Neuronal stem cell (in vitro differentiated cells): ENCODE measurements around the gene ZNF280A.
"Not testable (repeated sequence)": the region's sequence is repeated elsewhere in the genome, so short reads cannot be mapped to it uniquely, and the experiment has no call there.

Experiments used
- DNase-seq: peaks from one replicate; pipeline ENCODE4 v3.0.0-alpha.2; 2013; ENCODE audit warnings: low spot score
- H2AFZ ChIP-seq: one replicate; pipeline ENCODE4 v1.6.1; 2013; ENCODE audit warnings: mild to moderate bottlenecking, low read length, inconsistent platforms
- H2AK5ac ChIP-seq: 2 replicates; pipeline ENCODE4 v1.6.1; 2013; ENCODE audit warnings: low read depth, mild to moderate bottlenecking, inconsistent platforms, low read length, moderate library complexity, mixed read lengths
- H2BK120ac ChIP-seq: 2 replicates; pipeline ENCODE4 v1.6.1; 2013; ENCODE audit warnings: low read depth, mild to moderate bottlenecking, inconsistent platforms, low read length, moderate library complexity, mixed read lengths
- H2BK12ac ChIP-seq: one replicate; pipeline ENCODE4 v1.6.1; 2013; ENCODE audit warnings: low read length, inconsistent platforms
- H2BK15ac ChIP-seq: 2 replicates; pipeline ENCODE4 v1.6.1; 2013; ENCODE audit warnings: mild to moderate bottlenecking, low read length, inconsistent platforms, mixed read lengths
- H2BK5ac ChIP-seq: one replicate; pipeline ENCODE4 v1.6.1; 2013; ENCODE audit warnings: inconsistent platforms, mild to moderate bottlenecking, low read length, moderate library complexity
- H3K14ac ChIP-seq: one replicate; pipeline ENCODE4 v1.6.1; 2013; ENCODE audit warnings: low read length, inconsistent platforms
- H3K18ac ChIP-seq: 2 replicates; pipeline ENCODE4 v1.6.1; 2013; ENCODE audit warnings: low read length, inconsistent platforms
- H3K23ac ChIP-seq: 2 replicates; pipeline ENCODE4 v1.6.1; 2013; ENCODE audit warnings: low read depth, mild to moderate bottlenecking, mixed read lengths, low read length, inconsistent platforms; ENCODE audit not compliant: poor library complexity
- H3K27ac ChIP-seq: replicated peaks from 3 replicates; pipeline ENCODE4 v1.5.1; 2013; ENCODE audit warnings: low read length, inconsistent platforms
- H3K27me3 ChIP-seq, 3 experiments: 2 replicates each; pipeline ENCODE4 v1.6.1; 2013; ENCODE audit warnings: low read length in 3 of 3, mild to moderate bottlenecking in 2 of 3, inconsistent platforms in 1 of 3, low read depth in 1 of 3, mixed read lengths in 1 of 3, moderate library complexity in 1 of 3; ENCODE audit not compliant: control insufficient read depth in 3 of 3, insufficient read depth in 3 of 3
- H3K36me3 ChIP-seq, 2 donors: replicated peaks in 1 of 2; 2 replicates each; pipeline ENCODE4 v1.6.1; 2013; ENCODE audit warnings: low read length in 2 of 2; ENCODE audit not compliant: control insufficient read depth in 2 of 2, insufficient read depth in 2 of 2
- H3K4ac ChIP-seq: 2 replicates; pipeline ENCODE4 v1.6.1; 2013; ENCODE audit warnings: inconsistent platforms, mild to moderate bottlenecking, low read length, moderate library complexity
- H3K4me1 ChIP-seq, 2 donors: 1 replicate in 1 of 2; 2 replicates in 1 of 2; pipeline ENCODE4 v1.6.1; 2013; ENCODE audit warnings: low read length in 2 of 2, low read depth in 1 of 2; ENCODE audit not compliant: control insufficient read depth in 2 of 2, insufficient read depth in 1 of 2
- H3K4me2 ChIP-seq: one replicate; pipeline ENCODE4 v1.6.1; 2013; ENCODE audit warnings: mild to moderate bottlenecking, low read length, inconsistent platforms; ENCODE audit not compliant: insufficient read depth, poor library complexity, severe bottlenecking
- H3K4me3 ChIP-seq, 2 donors: 2 replicates each; pipeline ENCODE4 v1.5.1; 2013; ENCODE audit warnings: low read length in 2 of 2, mild to moderate bottlenecking in 2 of 2, inconsistent platforms in 1 of 2, moderate library complexity in 1 of 2
- H3K79me1 ChIP-seq: one replicate; pipeline ENCODE4 v1.6.1; 2013; ENCODE audit warnings: low read depth, mild to moderate bottlenecking, inconsistent platforms, low read length, moderate library complexity
- H3K9ac ChIP-seq: one replicate; pipeline ENCODE4 v1.6.1; 2013; ENCODE audit warnings: mild to moderate bottlenecking, low read depth, low read length, inconsistent platforms; ENCODE audit not compliant: poor library complexity
- H3K9me3 ChIP-seq, 2 donors: replicated peaks in 1 of 2; 2 replicates each; pipeline versions ENCODE3 to v1.6.1; 2013; ENCODE audit warnings: low read length in 2 of 2, mild to moderate bottlenecking in 2 of 2, inconsistent platforms in 1 of 2, low read depth in 1 of 2, mixed read lengths in 1 of 2, moderate library complexity in 1 of 2; ENCODE audit not compliant: control insufficient read depth in 2 of 2, insufficient read depth in 1 of 2
- H4K8ac ChIP-seq: one replicate; pipeline ENCODE4 v1.6.1; 2013; ENCODE audit warnings: low read depth, mild to moderate bottlenecking, inconsistent platforms, low read length, moderate library complexity
- H4K91ac ChIP-seq: one replicate; pipeline ENCODE4 v1.6.1; 2013; ENCODE audit warnings: low read length, low read depth, mild to moderate bottlenecking, inconsistent platforms; ENCODE audit not compliant: poor library complexity
- WGBS, 2 donors: extraction: QIAGEN DNeasy Blood & Tissue Kit; methylation state at CpG; one replicate each; pipeline ENCODE4 v1.1.7; 2013; ENCODE audit warnings: missing lambda C conversion rate in 2 of 2, mixed read lengths in 1 of 2; ENCODE audit not compliant: insufficient read length in 2 of 2, insufficient replicate concordance in 1 of 2; ENCODE audit errors: extremely low coverage in 2 of 2; 5-methylcytosine and 5-hydroxymethylcytosine counted together

Gene ZNF280A

GRCh38 chr22:22491589-22491988 is 28.5 kb downstream of the ZNF280A start:
- H2AK5ac ChIP-seq, H3K79me1 ChIP-seq, H3K27me3 ChIP-seq, H3K9me3 ChIP-seq, H3K4me3 ChIP-seq, H4K8ac ChIP-seq, H3K9ac ChIP-seq, H2BK5ac ChIP-seq, H3K4ac ChIP-seq, H2BK15ac ChIP-seq, H3K4me2 ChIP-seq, H2AFZ ChIP-seq, H3K23ac ChIP-seq, H3K4me1 ChIP-seq, H3K27ac ChIP-seq, H3K14ac ChIP-seq, H2BK120ac ChIP-seq, H4K91ac ChIP-seq, H2BK12ac ChIP-seq, DNase-seq, H3K18ac ChIP-seq: not testable (repeated sequence)
- peaks cover 10 to 83% of the 10 kb centered on the region in 2 donors for H3K36me3 ChIP-seq
- no CpG with 5 or more reads among the region's 3 CpGs for WGBS, 2 donors

GRCh38 chr22:22488736-22489135 is 31.3 kb downstream of the ZNF280A start:
- WGBS, 2 donors = no CpG with 5 or more reads among the region's 5 CpGs
- Histone ChIP-seq H3K14ac (no peak overlapping the region), H3K27ac (no peak overlapping the region)

GRCh38 chr22:22487869-22488597 is 32.0 kb downstream of the ZNF280A start:
- no peak for DNase-seq
- no peaks in the 10 kb centered on the region for H3K79me1 ChIP-seq
- no peak overlapping the region for H3K4me3 ChIP-seq
- H3K4me2 ChIP-seq = no peak overlapping the region
- no peak overlapping the region for H4K8ac ChIP-seq
- H3K23ac ChIP-seq = no peak overlapping the region
- H2BK120ac ChIP-seq = no peak overlapping the region
- H2AFZ ChIP-seq = no peak overlapping the region
- no peak overlapping the region for H3K27ac ChIP-seq
- no peak overlapping the region for H2AK5ac ChIP-seq
- no peak overlapping the region for H3K14ac ChIP-seq
- H2BK15ac ChIP-seq = no peak overlapping the region
- no peak overlapping the region for H4K91ac ChIP-seq
- H3K9me3 ChIP-seq = no peaks in the 10 kb centered on the region
- H3K4me1 ChIP-seq = peaks cover 0 to 6% of the 10 kb centered on the region in 2 donors
- H3K27me3 ChIP-seq = no peaks in the 10 kb centered on the region
- no peak overlapping the region for H3K9ac ChIP-seq
- no peak overlapping the region for H3K4ac ChIP-seq
- no CpG with 5 or more reads among the region's 12 CpGs for WGBS, 2 donors
- H3K36me3 ChIP-seq = peaks cover 7 to 81% of the 10 kb centered on the region in 2 donors
- H3K18ac ChIP-seq = no peak overlapping the region
- H2BK5ac ChIP-seq = no peak overlapping the region
- no peak overlapping the region for H2BK12ac ChIP-seq

More at GRCh38 chr22:22488736-22489135, 31.3 kb downstream of the ZNF280A start:
- Histone ChIP-seq H3K9ac (no peak overlapping the region), H3K4me3 (no peak overlapping the region), H3K4ac (no peak overlapping the region), H3K4me2 (no peak overlapping the region), H4K8ac (no peak overlapping the region), H3K9me3 (no peaks in the 10 kb centered on the region), H3K36me3 (peaks cover 7 to 88% of the 10 kb centered on the region in 2 donors), H2AFZ (no peak overlapping the region), H2AK5ac (no peak overlapping the region), H4K91ac (no peak overlapping the region), H2BK120ac (no peak overlapping the region), H3K18ac (no peak overlapping the region), H3K23ac (no peak overlapping the region), H3K79me1 (no peaks in the 10 kb centered on the region), H2BK15ac (no peak overlapping the region), H3K27me3 (no peaks in the 10 kb centered on the region), H3K4me1 (peaks cover 0 to 6% of the 10 kb centered on the region in 2 donors), H2BK12ac (no peak overlapping the region), H2BK5ac (no peak overlapping the region)
- no peak for DNase-seq

- DNase-seq = no peak
- H2BK5ac ChIP-seq = no peak overlapping the region
- no peak overlapping the region for H3K4me3 ChIP-seq
- H4K8ac ChIP-seq = no peak overlapping the region
- H3K79me1 ChIP-seq = no peaks in the 10 kb centered on the region
- no peak overlapping the region for H2BK12ac ChIP-seq
- H3K4me2 ChIP-seq = no peak overlapping the region
- peaks cover 0 to 6% of the 10 kb centered on the region in 2 donors for H3K4me1 ChIP-seq
- H2AFZ ChIP-seq = no peak overlapping the region
- H3K14ac ChIP-seq = no peak overlapping the region
- no peak overlapping the region for H4K91ac ChIP-seq
- peaks cover 4 to 74% of the 10 kb centered on the region in 2 donors for H3K36me3 ChIP-seq
- H3K9ac ChIP-seq = no peak overlapping the region
- no peak overlapping the region for H3K18ac ChIP-seq
- peak overlapping the region; percentile 24 for H3K27ac ChIP-seq
- H3K9me3 ChIP-seq = no peaks in the 10 kb centered on the region
- WGBS, 2 donors = no CpG with 5 or more reads among the region's 6 CpGs
- no peak overlapping the region for H2AK5ac ChIP-seq
- no peak overlapping the region for H3K23ac ChIP-seq
- no peak overlapping the region for H2BK15ac ChIP-seq
- H3K4ac ChIP-seq = no peak overlapping the region
- no peak overlapping the region for H2BK120ac ChIP-seq
- no peaks in the 10 kb centered on the region for H3K27me3 ChIP-seq
These were observed 33.0 kb downstream of the ZNF280A start for GRCh38 chr22:22487059-22487458.
